ENCODE measurements around the gene TSEN15.

DNA sequence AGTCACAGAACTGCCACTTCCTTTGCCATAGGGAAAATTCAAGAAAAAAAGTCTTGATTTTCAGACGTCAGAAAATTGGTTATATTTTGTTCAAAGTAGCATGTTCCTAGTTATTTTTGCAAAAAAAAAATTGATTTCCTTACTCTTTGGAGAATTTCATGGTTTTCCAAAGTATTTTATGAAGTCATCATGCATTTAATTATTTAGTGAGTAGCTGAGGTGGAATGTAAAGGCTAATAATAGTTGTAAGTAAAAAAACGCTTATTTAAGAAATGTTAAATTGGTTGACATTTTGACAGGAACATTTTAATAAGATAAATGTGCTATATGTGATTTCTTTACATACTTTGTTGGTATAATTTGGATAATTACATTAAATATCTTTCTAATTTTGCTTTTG is 20.8 kb downstream of the TSEN15 start:
- no peak for TF ChIP-seq CTCF (IDR thresholded peaks at IDR 0.05)
- TF ChIP-seq POLR2A (IDR thresholded peaks at IDR 0.05) = no peak
